GM10266 (cell line): ENCODE measurements around the gene ZNF814.
A peak's percentile ranks its signal among the peaks of the same experiment; 100 is the strongest.

Experiments
- DNase-seq: peaks from one replicate; pipeline ENCODE4 v3.0.0; 2012; ENCODE audit errors: extremely low spot score
- TF ChIP-seq, protein P1 (sequence below): IDR thresholded peaks from 2 replicates; pipeline ENCODE4 v1.5.1; 2012; ENCODE audit warnings: mild to moderate bottlenecking, low read depth; ENCODE audit not compliant: control insufficient read depth, insufficient read depth; ENCODE audit errors: missing control alignments

ZNF814 gene

DNA sequence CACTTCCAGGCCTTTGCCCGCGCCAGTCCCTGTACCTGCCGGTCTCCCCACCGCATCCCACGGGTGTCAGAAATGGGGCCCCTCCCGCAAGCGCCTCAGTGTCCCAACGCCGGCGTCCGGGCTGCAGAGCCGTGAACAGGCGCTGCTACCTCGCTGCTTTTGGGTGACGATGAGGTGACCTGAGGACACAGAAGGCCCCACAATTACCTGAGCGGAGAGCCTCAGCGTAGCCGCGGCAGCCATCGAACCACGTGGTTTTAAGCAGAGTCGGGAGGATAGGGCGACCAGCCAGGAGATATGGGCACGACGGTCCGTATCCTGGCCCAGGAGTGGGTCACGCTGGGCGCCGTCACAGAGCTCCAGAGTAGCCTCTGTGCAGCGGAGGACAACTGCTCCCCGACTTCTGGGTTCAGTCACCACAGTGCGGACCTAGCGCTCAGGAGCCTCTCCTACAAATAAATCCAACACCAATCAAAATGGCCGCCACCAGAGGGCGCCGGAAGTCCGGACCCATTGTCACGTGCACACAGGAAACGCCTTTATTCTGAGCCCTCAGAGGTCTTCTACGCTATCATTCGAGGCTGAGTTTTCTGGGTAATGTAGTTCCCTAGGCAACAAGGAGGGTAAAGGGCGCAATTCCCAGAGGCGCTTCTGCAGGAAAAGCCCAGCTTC is at the start of gene ZNF814:
Gene ZNF814, minus strand, starts transcription at position 478 of the 672 bp plus-strand sequence. Its CDS starts 235 bp downstream, at position 243.
- peak; percentile 53 for DNase-seq
- TF ChIP-seq, protein P1, sequence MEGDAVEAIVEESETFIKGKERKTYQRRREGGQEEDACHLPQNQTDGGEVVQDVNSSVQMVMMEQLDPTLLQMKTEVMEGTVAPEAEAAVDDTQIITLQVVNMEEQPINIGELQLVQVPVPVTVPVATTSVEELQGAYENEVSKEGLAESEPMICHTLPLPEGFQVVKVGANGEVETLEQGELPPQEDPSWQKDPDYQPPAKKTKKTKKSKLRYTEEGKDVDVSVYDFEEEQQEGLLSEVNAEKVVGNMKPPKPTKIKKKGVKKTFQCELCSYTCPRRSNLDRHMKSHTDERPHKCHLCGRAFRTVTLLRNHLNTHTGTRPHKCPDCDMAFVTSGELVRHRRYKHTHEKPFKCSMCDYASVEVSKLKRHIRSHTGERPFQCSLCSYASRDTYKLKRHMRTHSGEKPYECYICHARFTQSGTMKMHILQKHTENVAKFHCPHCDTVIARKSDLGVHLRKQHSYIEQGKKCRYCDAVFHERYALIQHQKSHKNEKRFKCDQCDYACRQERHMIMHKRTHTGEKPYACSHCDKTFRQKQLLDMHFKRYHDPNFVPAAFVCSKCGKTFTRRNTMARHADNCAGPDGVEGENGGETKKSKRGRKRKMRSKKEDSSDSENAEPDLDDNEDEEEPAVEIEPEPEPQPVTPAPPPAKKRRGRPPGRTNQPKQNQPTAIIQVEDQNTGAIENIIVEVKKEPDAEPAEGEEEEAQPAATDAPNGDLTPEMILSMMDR, result peak; percentile 34

DNA sequence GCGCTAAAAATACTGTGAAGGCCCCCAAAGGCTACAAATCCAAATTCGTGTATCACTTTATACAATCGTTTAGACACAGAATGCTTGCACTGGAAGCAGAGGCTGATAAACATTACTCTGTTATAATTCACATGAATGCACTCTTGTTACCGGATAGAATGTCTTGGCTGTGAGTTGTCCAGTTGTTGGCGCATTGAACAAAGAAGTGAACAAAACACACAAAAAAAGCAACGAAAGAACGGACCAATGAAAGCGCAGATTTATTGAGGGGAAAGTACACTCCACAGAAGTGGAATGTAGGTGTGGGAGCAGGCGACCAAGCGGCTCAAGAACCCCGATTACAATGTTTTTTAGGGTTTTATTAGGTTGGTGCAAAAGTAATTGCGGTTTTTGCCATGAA is 46.9 kb upstream of the ZNF814 start:
- no peak for DNase-seq
- TF ChIP-seq, protein P1, result no peak

GRCh38 chr19:57934820-57935665 is 46.2 kb upstream of the ZNF814 start, which contains the start of gene ZNF418:
ZNF418 (minus strand) TSS chr19:57935402; CDS start chr19:57933822, 1,580 bp downstream.
- TF ChIP-seq, protein P1, result no peak
- DNase-seq, result peak; percentile 42

DNA sequence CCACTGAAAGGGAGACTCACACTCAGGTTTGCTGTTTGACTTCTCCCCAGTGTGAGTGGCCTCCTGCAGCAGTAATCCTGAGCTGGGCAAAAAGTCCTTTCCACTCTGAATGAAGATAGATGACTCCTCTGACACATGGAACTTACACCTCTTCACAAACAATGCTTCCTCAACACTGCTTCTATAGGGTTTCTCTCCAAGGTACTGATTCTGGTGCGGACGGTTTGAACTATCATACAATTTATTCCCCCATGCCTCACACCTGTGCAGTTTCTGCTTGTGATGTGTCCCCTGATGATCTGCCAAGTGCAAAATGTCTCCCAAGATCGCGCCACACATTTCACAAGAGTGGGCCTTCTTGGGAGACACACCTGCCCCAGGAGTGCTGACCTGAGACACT is 38.8 kb upstream of the ZNF814 start:
- DNase-seq, result no peak
- TF ChIP-seq, protein P1, result no peak

- DNase-seq, result peak; percentile 84
Measured at GRCh38 chr19:57916168-57916995, 27.5 kb upstream of the ZNF814 start, which contains the start of gene ZNF417. ZNF417 (minus strand) TSS chr19:57916592; CDS start chr19:57916411, 181 bp downstream.

- DNase-seq, result no peak
- TF ChIP-seq, protein P1, result no peak
Measured at GRCh38 chr19:57914531-57914930, 25.7 kb upstream of the ZNF814 start.

- TF ChIP-seq, protein P1, result no peak
- DNase-seq, result no peak
Measured at GRCh38 chr19:57907394-57907793, 18.6 kb upstream of the ZNF814 start.
